SH-SY5Y (cell line): ENCODE measurements around the gene FOCAD.

Experiments
- GATA2 ChIP-seq: IDR thresholded peaks from 2 replicates; pipeline ENCODE4 v1.6.1; 2011; ENCODE audit warnings: mild to moderate bottlenecking, low read depth, low read length
- GATA3 ChIP-seq: IDR thresholded peaks from 2 replicates; pipeline ENCODE4 v1.6.1; 2011; ENCODE audit warnings: low read depth, mild to moderate bottlenecking, low read length, moderate library complexity

Gene FOCAD

GRCh38 chr9:20972684-20973083 is 288.6 kb downstream of the FOCAD start:
- no peak for TF ChIP-seq GATA2
- TF ChIP-seq GATA3: no peak

GRCh38 chr9:20978249-20978648 is 294.2 kb downstream of the FOCAD start:
- TF ChIP-seq GATA3 (no peak), GATA2 (no peak)

- no peak for TF ChIP-seq GATA2
- no peak for TF ChIP-seq GATA3
These were observed 296.9 kb downstream of the FOCAD start for GRCh38 chr9:20980832-20981455.

- TF ChIP-seq GATA2: no peak
- no peak for TF ChIP-seq GATA3
These were observed 297.4 kb downstream of the FOCAD start for GRCh38 chr9:20981486-20981885.

GRCh38 chr9:20984506-20984905 is 300.4 kb downstream of the FOCAD start:
- TF ChIP-seq GATA3: no peak
- no peak for TF ChIP-seq GATA2

- TF ChIP-seq GATA3: no peak
- TF ChIP-seq GATA2: no peak
These were observed 302.0 kb downstream of the FOCAD start for GRCh38 chr9:20985851-20986600.

GRCh38 chr9:20987521-20987920 is 303.5 kb downstream of the FOCAD start:
- TF ChIP-seq GATA3: no peak
- TF ChIP-seq GATA2: no peak

- TF ChIP-seq GATA2: no peak
- TF ChIP-seq GATA3: no peak
These were observed 304.0 kb downstream of the FOCAD start for GRCh38 chr9:20988061-20988460.

- TF ChIP-seq GATA2 (no peak), GATA3 (no peak)
These were observed 304.7 kb downstream of the FOCAD start for GRCh38 chr9:20988671-20989315.

- TF ChIP-seq GATA2: no peak
- no peak for TF ChIP-seq GATA3
These were observed 305.9 kb downstream of the FOCAD start for GRCh38 chr9:20989923-20990341.

GRCh38 chr9:20990867-20991266 is 306.8 kb downstream of the FOCAD start:
- no peak for TF ChIP-seq GATA2
- TF ChIP-seq GATA3: no peak

GRCh38 chr9:20994486-20994885 is 310.4 kb downstream of the FOCAD start:
- TF ChIP-seq GATA2 (no peak), GATA3 (no peak)

- TF ChIP-seq GATA2: no peak
- TF ChIP-seq GATA3: no peak
These were observed 311.6 kb downstream of the FOCAD start for GRCh38 chr9:20995616-20996015.

- TF ChIP-seq GATA2 (no peak), GATA3 (no peak)
These were observed 312.8 kb downstream of the FOCAD start for GRCh38 chr9:20996809-20997208.

- TF ChIP-seq GATA2 (no peak), GATA3 (no peak)
These were observed 313.5 kb downstream of the FOCAD start for GRCh38 chr9:20997503-20998076.
